Activated gamma-delta T cell (primary cell): Measurements from ENCODE around the gene LRP5.

Experiments
- DNase-seq: peaks from one replicate; lab custom pipeline; 2025; lab: John Stamatoyannopoulos, UW

Gene LRP5

GRCh38 chr11:68371171-68372041 lies 59.0 kb downstream of the LRP5 start:
- no peak for DNase-seq

- no peak for DNase-seq
Observed at GRCh38 chr11:68372114-68372513, 59.7 kb downstream of the LRP5 start.

GRCh38 chr11:68372625-68373024 lies 60.2 kb downstream of the LRP5 start:
- no peak for DNase-seq

DNA sequence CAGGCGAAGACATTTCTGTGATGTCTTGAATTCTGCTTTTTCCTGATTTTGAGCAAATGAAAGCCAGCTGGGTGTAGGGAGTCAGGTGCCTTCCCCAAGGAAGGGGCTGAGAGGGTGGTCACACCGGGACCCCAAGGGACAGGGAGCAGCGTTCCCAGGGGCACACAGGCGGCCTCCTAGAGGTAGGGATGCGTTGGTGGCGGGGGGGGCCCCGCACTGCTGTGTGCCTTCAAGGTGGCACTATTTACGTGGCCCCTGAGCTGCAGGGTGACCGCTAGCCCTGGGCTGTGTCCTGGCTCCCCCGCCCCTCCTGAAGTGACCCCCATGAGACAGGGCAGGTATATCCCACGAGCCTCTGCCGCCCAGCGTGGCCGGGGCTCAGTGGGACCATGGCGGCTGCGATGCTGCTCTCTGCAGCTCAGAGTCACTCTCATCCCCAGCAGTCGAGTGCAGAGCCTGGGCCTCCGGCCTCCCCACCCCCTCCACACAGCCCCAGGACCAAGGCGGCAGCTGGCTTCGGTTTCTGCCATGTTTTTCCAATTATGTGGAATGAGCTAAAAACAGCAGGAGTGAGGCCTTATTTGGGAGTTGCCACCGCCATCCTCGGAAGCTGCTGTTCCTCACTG lies 60.9 kb downstream of the LRP5 start:
- DNase-seq, result no peak

- DNase-seq, result no peak
Observed at GRCh38 chr11:68373815-68374501, 61.6 kb downstream of the LRP5 start.

GRCh38 chr11:68374531-68374930 lies 62.1 kb downstream of the LRP5 start:
- DNase-seq, result no peak

DNA sequence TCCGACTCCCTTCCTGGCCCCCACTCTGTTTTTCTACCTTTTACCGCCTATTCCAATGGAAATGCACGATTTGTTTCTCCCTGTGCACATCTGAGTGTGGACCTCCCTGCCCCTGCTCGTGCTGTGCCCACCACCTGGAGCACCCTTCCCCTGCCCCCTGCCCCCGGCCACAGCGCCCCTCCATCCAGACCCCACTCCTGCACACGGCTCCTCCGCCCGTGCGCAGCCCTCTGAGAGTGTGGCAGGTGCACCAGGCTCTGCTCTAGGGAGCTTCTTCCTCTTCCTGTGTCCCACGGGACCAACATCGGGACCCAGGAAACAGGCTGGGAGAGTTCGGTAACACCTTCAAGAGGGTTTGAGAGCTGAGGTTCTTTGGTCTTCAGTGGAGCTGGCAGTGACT lies 62.9 kb downstream of the LRP5 start:
- no peak for DNase-seq

GRCh38 chr11:68375766-68376165 lies 63.4 kb downstream of the LRP5 start:
- DNase-seq, result no peak

- no peak for DNase-seq
Observed at GRCh38 chr11:68377389-68377795, 65.0 kb downstream of the LRP5 start.

DNA sequence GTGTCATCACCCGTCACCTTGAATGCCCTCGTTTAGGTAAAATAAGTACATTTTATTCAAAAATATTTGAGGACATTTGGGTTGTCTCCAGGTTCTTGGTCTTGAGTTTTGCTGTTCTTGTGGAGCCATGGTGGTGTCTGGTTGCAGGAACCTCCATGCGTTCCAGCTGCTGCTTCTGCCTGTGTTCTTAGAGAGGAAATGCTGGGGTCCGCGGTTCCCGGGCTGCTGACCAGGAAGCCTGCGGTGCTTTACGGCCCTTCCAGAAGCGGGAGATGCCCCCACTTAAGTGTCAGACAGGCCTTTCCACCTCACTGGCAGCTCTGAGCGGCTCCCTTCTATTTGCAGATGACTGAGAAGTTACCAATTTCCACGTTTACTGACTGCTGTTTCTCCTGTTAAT lies 66.8 kb downstream of the LRP5 start:
- no peak for DNase-seq

DNA sequence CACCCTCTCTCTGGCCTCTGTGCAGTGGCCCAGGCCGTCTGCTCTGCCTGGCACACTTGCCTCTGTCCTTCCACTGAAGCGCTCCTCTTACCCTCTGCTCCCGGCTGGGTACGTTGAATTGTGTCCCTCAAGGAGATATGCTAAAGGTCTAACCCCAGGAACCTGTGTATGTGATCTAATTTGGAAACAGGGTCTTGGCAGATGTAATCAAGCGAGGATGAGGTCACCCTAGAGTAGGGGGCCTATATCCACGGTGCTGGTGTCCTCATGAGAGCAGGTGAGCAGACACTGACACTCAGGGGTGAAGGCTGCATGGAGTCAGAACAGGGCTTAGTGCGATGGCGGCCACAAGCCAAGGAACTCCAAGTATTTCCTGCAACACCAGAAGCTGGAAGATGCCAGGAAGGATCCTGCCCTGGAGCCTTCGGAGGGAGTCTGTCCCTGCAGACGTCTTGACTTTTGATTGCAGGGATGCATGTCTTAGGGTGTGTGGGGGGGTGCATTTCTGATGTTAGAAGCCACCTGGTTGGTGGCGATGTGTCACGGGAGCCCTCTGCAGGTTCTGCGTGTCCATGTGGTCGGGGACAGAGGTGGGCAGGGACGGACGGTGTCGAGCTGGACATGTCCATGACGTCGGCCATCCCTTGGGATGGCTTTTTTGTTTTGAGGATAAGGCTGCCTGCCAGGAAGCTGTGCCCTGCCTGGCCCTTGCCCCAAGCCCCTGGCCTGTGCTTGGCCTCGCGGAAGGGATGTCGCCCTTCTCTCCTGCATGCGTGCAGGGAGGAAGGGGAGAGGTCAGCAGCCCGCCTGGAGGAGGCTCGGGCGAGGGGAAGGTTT lies 68.6 kb downstream of the LRP5 start:
- DNase-seq, result no peak

GRCh38 chr11:68381716-68382115 lies 69.3 kb downstream of the LRP5 start:
- DNase-seq, result no peak

GRCh38 chr11:68382358-68382998 lies 70.1 kb downstream of the LRP5 start:
- DNase-seq, result no peak

- no peak for DNase-seq
Observed at GRCh38 chr11:68383976-68384501, 71.6 kb downstream of the LRP5 start.

- no peak for DNase-seq
Observed at GRCh38 chr11:68384530-68385081, 72.2 kb downstream of the LRP5 start.

DNA sequence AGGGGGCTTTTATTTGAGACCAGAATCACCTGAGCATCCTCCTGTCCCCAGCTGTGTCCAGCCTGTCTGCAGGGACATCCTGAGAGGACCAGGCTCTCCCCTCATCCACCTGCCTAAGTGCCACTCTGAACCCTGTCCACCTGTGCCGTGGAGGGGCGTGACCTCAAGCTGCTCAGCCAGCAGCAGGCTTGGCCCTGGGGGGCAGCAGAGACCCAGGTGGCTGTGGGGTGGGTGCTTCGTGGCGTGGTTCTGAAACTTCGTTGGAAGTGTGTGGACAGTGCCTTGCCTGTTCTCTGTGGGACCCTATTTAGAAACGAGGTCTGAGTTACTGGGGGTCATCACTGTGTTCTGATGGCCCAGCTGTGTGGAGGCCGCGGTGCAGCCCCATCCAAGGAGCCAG lies 72.7 kb downstream of the LRP5 start:
- no peak for DNase-seq

DNA sequence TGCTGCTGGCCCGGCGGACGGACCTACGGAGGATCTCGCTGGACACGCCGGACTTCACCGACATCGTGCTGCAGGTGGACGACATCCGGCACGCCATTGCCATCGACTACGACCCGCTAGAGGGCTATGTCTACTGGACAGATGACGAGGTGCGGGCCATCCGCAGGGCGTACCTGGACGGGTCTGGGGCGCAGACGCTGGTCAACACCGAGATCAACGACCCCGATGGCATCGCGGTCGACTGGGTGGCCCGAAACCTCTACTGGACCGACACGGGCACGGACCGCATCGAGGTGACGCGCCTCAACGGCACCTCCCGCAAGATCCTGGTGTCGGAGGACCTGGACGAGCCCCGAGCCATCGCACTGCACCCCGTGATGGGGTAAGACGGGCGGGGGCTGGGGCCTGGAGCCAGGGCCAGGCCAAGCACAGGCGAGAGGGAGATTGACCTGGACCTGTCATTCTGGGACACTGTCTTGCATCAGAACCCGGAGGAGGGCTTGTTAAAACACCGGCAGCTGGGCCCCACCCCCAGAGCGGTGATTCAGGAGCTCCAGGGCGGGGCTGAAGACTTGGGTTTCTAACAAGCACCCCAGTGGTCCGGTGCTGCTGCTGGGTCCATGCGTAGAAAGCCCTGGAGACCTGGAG lies 74.1 kb downstream of the LRP5 start:
- no peak for DNase-seq

GRCh38 chr11:68387840-68388239 lies 75.4 kb downstream of the LRP5 start:
- DNase-seq, result no peak

GRCh38 chr11:68388595-68389198 lies 76.3 kb downstream of the LRP5 start:
- no peak for DNase-seq

GRCh38 chr11:68390315-68390714 lies 77.9 kb downstream of the LRP5 start:
- no peak for DNase-seq
